ENCODE measurements around the gene LDB1. TPM values are rescaled to one million over a fixed set of nuclear protein-coding genes. Genes with fewer than 3 reads are reported as not detected.

The LDB1 gene
- total RNA-seq, 2 experiments from 2014 or later: 69.6 to 86.7 TPM

DNA sequence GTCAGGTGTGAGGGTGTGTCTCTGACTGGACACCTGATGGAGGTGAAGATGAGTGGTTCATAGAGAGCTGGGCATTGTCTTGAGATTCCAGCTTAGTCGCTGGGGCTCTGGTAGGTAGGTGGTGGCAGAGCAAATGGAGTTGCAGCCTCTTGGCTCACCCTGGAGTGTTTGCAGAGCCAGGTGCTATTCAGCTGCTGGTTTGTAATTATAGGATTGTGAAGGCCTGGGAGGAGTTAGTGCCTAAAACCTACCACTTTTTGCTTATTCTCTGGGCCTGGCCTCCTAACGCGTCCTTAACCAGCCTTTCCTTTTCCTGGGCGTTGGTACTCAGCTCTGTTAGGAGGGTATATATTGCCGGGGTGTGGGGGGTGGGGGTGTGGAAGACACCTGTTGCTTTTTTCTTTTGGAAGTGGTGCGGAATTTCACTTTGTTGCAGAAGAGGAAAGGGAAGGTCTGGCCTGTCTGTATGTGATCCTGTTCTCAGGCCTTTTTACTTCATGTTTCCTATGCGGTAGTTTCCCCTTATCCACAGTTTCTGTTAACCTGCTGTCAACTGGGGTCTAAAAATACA lies 15.9 kb upstream of the LDB1 start:
- peak overlapping the region; percentile 32 for H3K4me3 Mint-ChIP-seq
- intact Hi-C loops (cut with DNase I, micrococcal nuclease): no loop called here
- no peak for DNase-seq
- no peak for ATAC-seq
- no peaks in the 10 kb centered on the region for H3K27me3 Mint-ChIP-seq
- peaks cover 40% of the 10 kb centered on the region for H3K4me1 Mint-ChIP-seq
- peaks cover 58% of the 10 kb centered on the region for H3K36me3 Mint-ChIP-seq (ENCODE audit: low read depth)
- H3K9me3 Mint-ChIP-seq (ENCODE audit: low read depth): no peaks in the 10 kb centered on the region
- POLR2A ChIA-PET: interaction anchor here (1.4 to 1.5 kb wide), 2 partner anchors 11 to 14 kb away, joined by 4 read pairs; no protein-coding TSS in a partner anchor
- H3K27ac Mint-ChIP-seq: peak overlapping the region; percentile 82
- CTCF ChIA-PET: interaction anchor here (0.6 to 4.8 kb wide), 3 partner anchors 13 to 34 kb away, joined by 3 to 13 read pairs (median 4); partner anchors contain the start of gene NOLC1

DNA sequence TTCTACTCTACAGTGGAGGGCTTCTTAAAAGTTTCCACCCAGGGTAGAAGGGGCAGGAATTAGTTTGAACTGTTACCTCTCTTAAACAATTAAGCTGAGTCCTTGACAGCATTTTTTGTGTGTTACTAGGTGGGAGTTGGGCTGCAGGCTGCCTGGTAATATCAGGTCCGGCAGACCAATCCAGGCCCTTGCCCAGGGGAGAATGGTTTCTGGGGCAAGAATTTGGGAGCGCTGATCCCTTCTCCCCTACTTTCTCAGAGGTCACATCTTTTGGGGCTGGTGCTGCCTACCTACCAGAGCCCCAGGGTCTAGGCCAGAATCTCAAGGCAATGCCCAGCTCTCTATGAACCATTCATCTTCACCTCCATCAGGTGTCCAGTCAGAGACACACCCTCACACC lies 14.2 kb upstream of the LDB1 start:
- ATAC-seq: no peak
- ChIA-PET CTCF (interaction anchor here (0.9 to 1.0 kb wide), 2 partner anchors 11 to 19 kb away, joined by 3 read pairs; no protein-coding TSS in a partner anchor), POLR2A (interaction anchor here (0.5 to 1.5 kb wide), 3 partner anchors 15 to 19 kb away, joined by 3 to 12 read pairs (median 6); partner anchors contain the start of gene NOLC1)
- Mint-ChIP-seq H3K4me1 (peaks cover 38% of the 10 kb centered on the region), H3K36me3 (ENCODE audit: low read depth) (peaks cover 43% of the 10 kb centered on the region), H3K9me3 (ENCODE audit: low read depth) (no peaks in the 10 kb centered on the region), H3K4me3 (peak overlapping the region; percentile 94), H3K27ac (peak overlapping the region; percentile 94), H3K27me3 (no peaks in the 10 kb centered on the region)
- no peak for DNase-seq
- intact Hi-C loops (cut with DNase I, micrococcal nuclease): loop anchor here (5.0 kb wide), 2 partner anchors 302 to 508 kb away; partner anchors contain the start of gene TRIM8 (in 1 of the 2)

DNA sequence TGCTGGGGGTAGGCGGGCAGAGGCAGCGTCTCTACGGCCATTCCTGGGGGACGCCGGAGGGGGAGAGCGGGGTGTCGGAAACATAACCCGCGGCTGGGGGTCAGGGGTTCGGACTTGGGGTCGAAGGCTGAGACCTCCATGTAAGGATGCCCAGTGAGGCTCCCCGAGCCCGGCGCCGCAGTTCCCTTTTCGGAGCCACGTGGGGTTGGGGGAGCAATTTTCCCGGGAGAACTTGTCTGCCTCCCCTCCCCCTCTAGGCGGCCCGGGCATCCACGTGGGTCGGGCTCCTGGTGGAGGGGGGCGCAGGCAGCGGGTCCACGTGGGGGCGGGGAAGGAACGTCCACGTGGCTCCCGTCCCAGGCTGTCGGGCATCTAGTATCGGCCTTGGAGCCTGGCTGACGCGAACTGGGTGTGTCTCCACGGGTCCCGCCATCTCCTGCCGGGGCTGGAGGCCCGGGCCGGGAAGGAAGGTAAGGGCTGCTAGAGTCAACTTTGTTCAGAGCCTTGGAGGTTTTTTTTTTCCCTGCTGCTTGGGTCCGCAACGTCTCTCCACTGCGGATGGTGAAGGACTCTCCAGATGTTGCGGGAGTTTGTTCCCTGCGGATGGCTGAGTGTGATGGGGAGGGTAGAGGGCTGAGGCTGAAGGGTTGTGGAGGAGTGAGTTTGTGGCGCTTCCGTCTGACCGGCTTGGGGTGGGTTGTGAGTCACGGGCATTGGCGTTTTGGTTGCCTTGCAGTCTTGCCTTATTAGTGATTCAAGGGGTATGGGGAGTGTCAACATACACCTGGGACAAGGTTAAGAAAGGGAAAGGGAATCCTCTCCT lies 13.4 kb upstream of the LDB1 start:
- Mint-ChIP-seq H3K27ac (peak overlapping the region; percentile 94), H3K27me3 (no peaks in the 10 kb centered on the region), H3K4me3 (peak overlapping the region; percentile 94), H3K9me3 (ENCODE audit: low read depth) (no peaks in the 10 kb centered on the region), H3K36me3 (ENCODE audit: low read depth) (peaks cover 35% of the 10 kb centered on the region), H3K4me1 (peaks cover 38% of the 10 kb centered on the region)
- ATAC-seq (peak; percentile 21), DNase-seq (peak; percentile 78)
- CTCF ChIA-PET: interaction anchor here (1.0 kb wide), 1 partner anchor 20 kb away, joined by 3 read pairs; no protein-coding TSS in a partner anchor
- intact Hi-C loops (cut with DNase I, micrococcal nuclease): loop anchor here (1.0 to 5.0 kb wide), 8 partner anchors 112 to 721 kb away; partner anchors contain the start of genes ARL3 (in 1 of the 2), BORCS7 (in 1 of the 2), FBXL15 (in 1 of the 2) and GBF1 (in 1 of the 2)
- POLR2A ChIA-PET: interaction anchor here (0.5 to 1.3 kb wide), 2 partner anchors 14 to 19 kb away, joined by 3 to 12 read pairs; no protein-coding TSS in a partner anchor

DNA sequence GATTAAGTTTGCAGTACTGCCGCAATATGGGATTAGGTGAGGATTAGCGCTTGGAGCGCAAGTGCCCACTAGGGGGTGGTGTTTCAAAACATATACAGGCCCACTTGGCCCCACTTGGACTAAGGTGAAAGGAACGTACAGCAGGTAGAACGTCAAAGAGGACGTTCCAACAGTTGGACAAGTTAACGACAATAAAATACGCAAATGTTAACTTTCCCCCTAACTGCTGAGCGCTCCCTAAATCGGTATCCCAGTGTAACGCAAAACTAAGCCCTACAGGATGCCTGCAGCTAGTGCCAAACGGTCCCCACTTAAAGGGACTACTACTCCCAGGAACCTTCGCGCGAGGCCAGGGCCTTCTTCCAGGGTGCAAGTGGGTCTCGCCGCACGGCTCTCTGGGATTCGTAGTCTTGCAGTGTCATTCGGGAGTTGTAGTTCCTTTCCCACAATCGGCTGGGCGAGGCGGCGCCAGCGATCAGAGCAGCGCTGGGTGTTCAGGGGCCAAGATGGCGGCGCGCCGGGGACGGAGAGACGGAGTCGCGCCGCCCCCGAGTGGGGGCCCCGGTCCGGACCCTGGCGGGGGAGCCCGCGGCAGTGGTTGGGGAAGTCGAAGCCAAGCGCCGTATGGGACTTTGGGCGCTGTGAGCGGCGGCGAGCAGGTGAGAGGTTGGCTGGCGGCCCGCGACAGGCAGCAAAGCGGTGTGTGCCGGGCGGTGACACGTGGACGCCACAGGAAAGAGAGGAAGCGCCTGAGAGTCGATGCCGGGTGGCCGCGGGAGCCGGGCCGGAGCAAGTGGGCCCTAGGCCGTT lies 12.6 kb upstream of the LDB1 start, which contains the start of gene PPRC1:
Gene PPRC1 (plus strand): TSS at position 478 of the 810 bp plus-strand sequence. CDS start 29 bp downstream, at position 507.
- Mint-ChIP-seq H3K27me3 (no peaks in the 10 kb centered on the region), H3K9me3 (ENCODE audit: low read depth) (no peaks in the 10 kb centered on the region), H3K27ac (peak within 1 kb of the TSS; percentile 94), H3K4me1 (peaks cover 38% of the 10 kb centered on the region), H3K36me3 (ENCODE audit: low read depth) (peaks cover 31% of the 10 kb centered on the region), H3K4me3 (peak within 1 kb of the TSS; percentile 94)
- peak; percentile 96 for ATAC-seq
- peak; percentile 99 for DNase-seq
- CTCF ChIA-PET: interaction anchor here (0.6 to 2.5 kb wide), 15 partner anchors 11 to 287 kb away, joined by 3 to 22 read pairs (median 4); partner anchors contain the start of genes LDB1 and NOLC1
- POLR2A ChIA-PET: interaction anchor here (0.6 to 1.4 kb wide), 4 partner anchors 11 to 313 kb away, joined by 3 to 4 read pairs (median 3); partner anchors contain the start of gene NOLC1
- intact Hi-C loops (cut with DNase I, micrococcal nuclease): loop anchor here (1.0 to 5.0 kb wide), 14 partner anchors 12 to 722 kb away; partner anchors contain the start of genes ACTR1A (in 2 of the 2), ARMH3 (in 2 of the 2), GBF1 (in 2 of the 2) and HPS6 (in 2 of the 2)

DNA sequence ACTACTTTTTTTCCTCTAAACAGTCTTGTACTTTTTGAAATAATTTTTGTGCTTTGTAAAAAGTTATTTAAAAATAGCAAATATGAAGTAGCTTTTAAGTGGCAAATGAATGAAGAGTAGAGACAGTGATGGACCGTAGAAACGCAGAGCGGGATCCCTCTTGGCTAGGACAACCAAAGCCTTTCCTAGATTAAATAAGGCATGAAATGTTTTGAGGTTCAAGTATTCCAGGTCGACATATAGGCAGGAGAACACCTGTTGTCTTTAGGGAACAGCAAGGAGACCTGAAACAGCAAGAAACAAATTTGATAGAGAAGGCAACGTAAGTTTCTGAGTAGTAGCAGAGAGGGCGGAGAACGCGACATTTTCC lies 12.0 kb upstream of the LDB1 start:
- peak overlapping the region; percentile 94 for H3K27ac Mint-ChIP-seq
- intact Hi-C loops (cut with DNase I, micrococcal nuclease): loop anchor here (1.0 to 5.0 kb wide), 12 partner anchors 12 to 723 kb away; partner anchors contain the start of genes ACTR1A (in 2 of the 2), ARMH3 (in 2 of the 2), HPS6 (in 2 of the 2) and LDB1 (in 2 of the 2)

DNA sequence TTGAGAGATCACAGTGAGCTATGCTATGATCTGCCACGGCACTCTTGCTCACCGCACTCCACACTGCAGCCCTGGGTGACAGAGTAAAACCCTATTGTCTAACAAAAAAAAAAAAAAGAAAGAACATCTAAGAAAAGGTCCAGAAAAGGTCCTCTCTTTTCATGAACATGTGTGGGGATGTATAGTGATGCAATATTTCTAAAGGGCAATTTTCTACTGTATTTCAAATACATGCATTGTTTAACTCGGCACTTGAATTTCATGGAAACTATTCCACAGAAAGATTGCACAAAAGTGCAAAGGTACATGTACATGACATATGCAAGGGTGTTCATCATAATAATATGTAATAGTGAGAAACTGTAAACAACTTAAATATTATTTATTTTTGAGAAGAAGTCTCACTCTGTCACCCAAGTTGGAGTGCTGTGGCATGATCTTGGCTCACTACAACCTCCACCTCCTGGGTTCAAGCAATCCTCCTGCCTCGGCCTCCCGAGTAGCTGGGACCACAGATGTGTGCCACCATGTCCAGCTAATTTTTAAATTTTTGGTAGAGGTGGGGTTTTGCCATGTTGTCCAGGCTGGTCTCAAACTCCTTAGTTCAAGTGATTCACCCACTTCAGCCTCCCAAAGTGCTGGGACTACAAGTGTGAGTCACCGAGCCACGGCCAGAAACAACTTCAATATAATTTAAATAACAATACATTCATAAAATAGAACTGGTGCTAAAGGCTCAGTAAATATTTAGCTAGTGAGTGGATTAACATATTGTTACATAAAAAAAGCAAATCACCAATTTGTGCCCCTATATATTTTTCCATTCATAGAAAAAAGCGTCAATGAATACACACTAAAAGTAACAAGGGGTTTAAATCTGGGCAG lies 11.4 kb upstream of the LDB1 start:
- Mint-ChIP-seq H3K4me3 (peak overlapping the region; percentile 94), H3K27ac (peak overlapping the region; percentile 94), H3K36me3 (ENCODE audit: low read depth) (peaks cover 26% of the 10 kb centered on the region), H3K27me3 (no peaks in the 10 kb centered on the region), H3K4me1 (peaks cover 29% of the 10 kb centered on the region), H3K9me3 (ENCODE audit: low read depth) (no peaks in the 10 kb centered on the region)
- intact Hi-C loops (cut with DNase I, micrococcal nuclease): loop anchor here (1.0 to 5.0 kb wide), 12 partner anchors 11 to 723 kb away; partner anchors contain the start of genes ACTR1A (in 2 of the 2), ARMH3 (in 2 of the 2), HPS6 (in 2 of the 2) and LDB1 (in 2 of the 2)
- ChIA-PET POLR2A (interaction anchor here (0.6 to 1.4 kb wide), 3 partner anchors 16 to 78 kb away, joined by 3 read pairs; partner anchors contain the start of gene NOLC1), CTCF (interaction anchor here (0.6 to 2.5 kb wide), 15 partner anchors 10 to 551 kb away, joined by 3 to 22 read pairs (median 5); partner anchors contain the start of genes LDB1 and NOLC1)
- ATAC-seq (no peak), DNase-seq (no peak)

More for the DNA sequence above, 12.0 kb upstream of the LDB1 start:
- CTCF ChIA-PET: interaction anchor here (0.6 to 2.5 kb wide), 16 partner anchors 10 to 551 kb away, joined by 3 to 22 read pairs (median 4); partner anchors contain the start of genes LDB1 and NOLC1
- ATAC-seq: no peak
- Mint-ChIP-seq H3K4me3 (peak overlapping the region; percentile 94), H3K9me3 (ENCODE audit: low read depth) (no peaks in the 10 kb centered on the region), H3K4me1 (peaks cover 33% of the 10 kb centered on the region), H3K27me3 (no peaks in the 10 kb centered on the region), H3K36me3 (ENCODE audit: low read depth) (peaks cover 27% of the 10 kb centered on the region)
- DNase-seq: no peak
- POLR2A ChIA-PET: interaction anchor here (0.6 to 1.4 kb wide), 4 partner anchors 12 to 314 kb away, joined by 3 to 4 read pairs (median 3); partner anchors contain the start of gene NOLC1

DNA sequence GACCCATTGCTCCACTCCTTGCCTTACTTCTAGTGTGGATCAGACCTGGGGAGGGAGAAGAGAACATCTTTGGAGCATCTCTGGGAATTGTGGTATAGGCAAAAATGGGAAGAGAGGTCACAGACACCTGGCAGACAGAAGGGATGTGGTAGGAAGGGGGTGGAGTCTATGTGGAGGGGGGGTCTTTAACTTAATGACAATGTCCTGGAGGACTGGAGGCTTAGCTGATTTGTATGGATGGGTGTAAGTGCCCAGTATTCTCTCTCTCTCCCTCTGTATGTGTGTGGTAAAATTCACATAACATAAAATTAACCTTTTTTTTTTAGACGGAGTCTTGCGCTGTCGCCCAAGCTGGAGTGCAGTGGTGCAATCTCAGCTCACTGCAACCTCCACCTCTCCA lies 3.1 kb upstream of the LDB1 start:
- intact Hi-C loops (cut with DNase I, micrococcal nuclease): no loop called here
- CTCF ChIA-PET: interaction anchor here (0.7 to 3.9 kb wide), 6 partner anchors 9 to 1805 kb away, joined by 3 to 22 read pairs (median 4); partner anchors contain the start of gene PPRC1
- ATAC-seq (no peak), DNase-seq (no peak)
- POLR2A ChIA-PET: interaction anchor here (0.8 kb wide), 1 partner anchor 29 kb away, joined by 4 read pairs; the partner anchor contains the start of gene NOLC1
- Mint-ChIP-seq H3K27me3 (no peaks in the 10 kb centered on the region), H3K4me3 (no peak overlapping the region), H3K27ac (no peak overlapping the region), H3K4me1 (peaks cover 23% of the 10 kb centered on the region), H3K36me3 (ENCODE audit: low read depth) (no peaks in the 10 kb centered on the region), H3K9me3 (ENCODE audit: low read depth) (no peaks in the 10 kb centered on the region)

DNA sequence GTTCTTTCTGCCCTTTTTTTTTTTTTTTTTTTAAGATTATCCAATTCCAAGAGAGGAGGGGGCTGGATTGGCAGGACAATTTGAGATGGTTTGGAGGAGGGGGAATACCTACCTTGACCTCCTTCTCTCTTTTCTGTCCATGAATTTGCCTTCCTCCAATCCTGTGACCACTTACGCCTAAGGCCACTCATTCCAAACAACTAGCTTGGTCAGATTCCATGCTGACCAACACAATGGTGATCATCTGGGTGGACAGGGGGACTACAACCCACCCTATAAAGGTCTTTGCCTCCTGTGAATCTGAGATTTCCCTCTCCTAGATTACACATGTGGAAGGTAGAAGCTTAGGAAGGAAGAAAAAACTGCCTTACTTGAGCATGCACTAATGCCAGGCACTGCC lies 2.3 kb upstream of the LDB1 start:
- Mint-ChIP-seq H3K36me3 (ENCODE audit: low read depth) (no peaks in the 10 kb centered on the region), H3K9me3 (ENCODE audit: low read depth) (no peaks in the 10 kb centered on the region), H3K27me3 (no peaks in the 10 kb centered on the region), H3K27ac (no peak overlapping the region), H3K4me1 (peaks cover 30% of the 10 kb centered on the region), H3K4me3 (no peak overlapping the region)
- intact Hi-C loops (cut with DNase I, micrococcal nuclease): no loop called here
- ATAC-seq: no peak
- ChIA-PET POLR2A (interaction anchor here (0.6 kb wide), 1 partner anchor 9 kb away, joined by 4 read pairs; no protein-coding TSS in a partner anchor), CTCF (interaction anchor here (0.7 to 3.9 kb wide), 5 partner anchors 9 to 91 kb away, joined by 3 to 22 read pairs (median 4); partner anchors contain the start of gene PPRC1)
- DNase-seq: no peak

DNA sequence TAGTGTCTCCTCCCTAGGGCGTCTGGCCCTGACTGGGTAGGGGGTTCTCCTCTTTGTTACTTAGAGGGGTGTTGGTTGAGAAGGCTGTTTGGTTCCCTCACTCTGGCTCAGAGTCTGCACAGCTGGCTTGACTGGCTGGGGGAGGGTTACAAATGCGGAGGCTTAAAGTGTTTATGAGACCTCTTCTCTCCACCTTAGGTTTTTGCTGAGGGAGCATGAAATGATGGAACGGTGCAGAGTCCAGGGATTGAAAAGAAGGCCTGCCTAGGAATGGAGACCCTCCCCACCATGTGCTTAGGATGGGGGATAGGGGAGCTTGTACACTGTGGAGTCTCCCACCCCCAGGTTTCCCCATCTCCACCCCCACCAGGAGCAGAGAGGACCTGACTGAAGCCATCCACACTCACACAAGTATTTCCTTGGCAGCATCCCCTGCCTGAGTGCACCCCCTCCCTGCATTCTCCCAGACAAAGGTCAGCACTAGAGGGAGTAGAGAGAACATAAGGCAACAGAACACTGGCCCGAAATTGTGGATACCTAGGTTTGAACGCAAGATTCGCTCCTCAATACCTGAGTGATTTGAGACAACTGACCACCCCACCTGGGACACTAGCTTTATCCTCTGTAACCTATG lies 1.7 kb upstream of the LDB1 start:
- H3K27me3 Mint-ChIP-seq: no peaks in the 10 kb centered on the region
- H3K36me3 Mint-ChIP-seq (ENCODE audit: low read depth): no peaks in the 10 kb centered on the region
- peak overlapping the region; percentile 81 for H3K4me3 Mint-ChIP-seq
- ATAC-seq (no peak), DNase-seq (no peak)
- POLR2A ChIA-PET: interaction anchor here (0.6 kb wide), 1 partner anchor 8 kb away, joined by 4 read pairs; no protein-coding TSS in a partner anchor
- intact Hi-C loops (cut with DNase I, micrococcal nuclease): loop anchor here in 1 of 2 experiments (2.0 kb wide), 1 partner anchor 523 kb away; the partner anchor contains the start of gene TRIM8
- no peaks in the 10 kb centered on the region for H3K9me3 Mint-ChIP-seq (ENCODE audit: low read depth)
- H3K27ac Mint-ChIP-seq: no peak overlapping the region
- H3K4me1 Mint-ChIP-seq: peaks cover 36% of the 10 kb centered on the region
- CTCF ChIA-PET: interaction anchor here (0.8 to 3.9 kb wide), 3 partner anchors 10 to 48 kb away, joined by 3 to 22 read pairs (median 5); partner anchors contain the start of genes NOLC1 and PPRC1
